NCI-H2196 treated with DMSO at 0.1 percent for 48 hours (cell line): Measurements from ENCODE around the gene GARNL3.

ENCODE experiments used
- DNase-seq: peaks from one replicate; lab custom pipeline; 2025; ENCODE audit not compliant: unreplicated experiment; lab: John Stamatoyannopoulos, UW

The GARNL3 gene

GRCh38 chr9:127309715-127310114 lies 45.1 kb downstream of the GARNL3 start:
- DNase-seq, result no peak

DNA sequence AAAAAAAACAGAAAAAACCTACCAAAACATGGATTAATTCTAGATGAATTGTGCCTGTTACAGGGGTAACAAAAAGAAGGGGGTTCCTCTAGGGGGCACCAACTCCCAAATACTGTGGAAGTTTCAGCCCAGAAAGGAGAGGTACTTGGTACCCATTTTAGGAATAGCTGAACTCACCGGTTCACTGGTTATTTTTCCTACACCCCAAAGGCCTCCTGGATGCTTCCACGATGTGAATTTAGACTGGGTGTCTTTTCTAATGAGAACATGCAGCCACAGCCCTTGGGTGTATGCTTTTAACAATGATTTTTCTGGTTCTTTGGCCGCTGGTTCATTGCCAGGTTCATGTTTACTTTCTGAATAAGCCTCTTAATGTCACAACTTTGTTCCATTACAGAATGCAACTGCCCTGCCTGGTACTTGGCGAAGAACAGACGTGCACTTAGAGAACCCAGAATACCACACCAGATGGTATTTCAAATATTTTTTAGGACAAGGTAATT lies 46.7 kb downstream of the GARNL3 start:
- peak; percentile 31 for DNase-seq

GRCh38 chr9:127313042-127313560 lies 48.5 kb downstream of the GARNL3 start:
- DNase-seq, result no peak

DNA sequence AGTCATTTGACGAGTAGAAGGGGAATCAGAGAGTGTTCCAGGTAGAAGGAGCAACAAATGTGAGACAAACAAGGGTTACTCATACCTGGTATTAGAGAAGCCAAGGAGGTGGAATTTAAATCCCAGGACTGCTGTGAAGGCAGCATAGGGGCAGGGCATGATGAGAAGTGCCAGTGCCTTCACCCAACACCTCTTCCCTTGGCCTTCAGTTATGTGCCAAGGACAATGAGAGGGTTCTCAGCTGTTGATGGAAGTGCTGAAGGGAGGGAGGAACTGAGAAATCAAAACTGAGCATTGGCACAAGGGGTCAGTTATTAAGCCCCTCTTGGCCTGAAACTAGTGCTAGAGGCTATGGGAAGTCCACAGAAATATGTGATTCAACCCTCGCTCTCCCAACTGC lies 50.3 kb downstream of the GARNL3 start:
- DNase-seq, result no peak

GRCh38 chr9:127316586-127317323 lies 52.2 kb downstream of the GARNL3 start:
- DNase-seq, result no peak

- DNase-seq, result no peak
Measured at GRCh38 chr9:127318651-127319167, 54.1 kb downstream of the GARNL3 start.

GRCh38 chr9:127319366-127320114 lies 55.0 kb downstream of the GARNL3 start:
- no peak for DNase-seq

- DNase-seq, result no peak
Measured at GRCh38 chr9:127320115-127320378, 55.5 kb downstream of the GARNL3 start.

DNA sequence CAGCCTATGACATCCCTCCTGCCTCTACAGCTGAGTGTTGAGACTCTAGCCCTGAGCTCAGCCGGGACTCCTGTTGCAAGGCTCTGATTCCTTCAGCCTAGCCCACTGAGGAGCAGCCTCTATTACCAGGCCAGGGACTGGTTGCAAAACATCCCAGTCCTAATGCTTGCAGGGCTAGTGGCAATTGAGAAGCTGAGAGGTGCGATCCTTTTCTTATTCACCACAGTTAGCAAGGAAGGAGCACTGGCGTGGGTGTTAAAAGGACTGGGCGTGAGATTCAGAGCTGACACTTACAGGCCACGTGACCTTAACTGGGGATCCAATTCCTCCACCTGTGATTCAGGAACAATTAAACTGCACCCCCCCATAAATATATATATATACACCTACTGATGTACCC lies 58.8 kb downstream of the GARNL3 start:
- no peak for DNase-seq

- no peak for DNase-seq
Measured at GRCh38 chr9:127330501-127330900, 65.9 kb downstream of the GARNL3 start.

DNA sequence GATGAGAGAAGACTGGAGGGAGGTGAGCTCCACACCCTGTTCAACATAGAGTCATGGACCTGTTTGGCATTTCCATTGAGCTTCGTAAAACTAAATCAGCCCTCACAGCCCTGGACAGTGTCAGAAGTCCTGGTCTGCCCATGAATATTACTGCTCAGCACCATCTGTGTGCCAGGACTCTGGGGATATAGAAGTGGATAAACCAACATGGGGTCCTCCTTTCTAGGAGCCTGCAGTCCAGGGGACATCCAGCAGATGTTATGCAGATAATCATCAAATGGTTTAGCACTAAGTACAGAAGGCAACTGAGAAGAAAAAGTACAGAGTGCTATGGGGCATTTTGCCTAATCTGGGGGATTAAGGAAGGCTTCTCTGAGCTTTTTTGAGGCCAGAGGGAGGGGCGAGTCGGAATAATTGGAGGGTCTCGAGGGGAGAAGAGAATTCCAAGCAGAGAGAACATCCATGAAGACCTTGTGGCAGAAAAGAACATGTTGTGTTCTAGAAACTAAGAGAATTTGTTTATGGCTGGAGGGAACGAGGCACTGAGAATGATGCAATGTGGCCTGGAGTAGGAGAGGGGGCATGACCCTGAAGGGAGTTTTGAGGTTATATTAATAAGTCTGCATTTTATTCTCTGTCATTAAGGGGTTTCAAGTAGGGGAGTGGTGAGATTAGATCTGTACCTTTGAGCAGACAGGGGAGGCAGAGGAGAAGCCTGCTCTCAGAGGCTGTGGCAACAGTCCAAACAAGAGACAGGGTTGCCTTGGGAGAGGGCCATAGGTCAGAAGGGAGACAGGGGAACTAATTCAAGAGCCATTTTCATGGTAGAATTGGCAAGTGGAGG lies 68.9 kb downstream of the GARNL3 start:
- DNase-seq, result peak; percentile 58

DNA sequence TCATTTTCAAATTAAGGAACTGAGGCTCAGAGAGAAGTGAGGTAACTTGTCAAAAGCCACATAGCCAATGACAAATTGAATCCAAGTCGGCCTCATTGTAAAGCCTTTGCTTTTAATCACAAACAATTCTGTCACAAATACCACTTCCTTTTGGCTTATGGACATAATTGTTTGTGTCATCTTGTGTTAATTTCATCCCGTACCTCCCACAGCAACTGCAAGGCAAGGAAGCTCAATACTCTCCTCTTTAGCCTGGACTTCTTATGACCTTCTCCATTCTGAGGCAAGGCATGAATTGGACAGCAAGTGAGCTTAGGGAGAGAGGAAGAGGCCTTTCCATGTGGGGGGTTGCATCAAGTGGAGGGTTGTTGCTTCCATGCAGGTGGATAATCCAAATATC lies 70.2 kb downstream of the GARNL3 start:
- no peak for DNase-seq

GRCh38 chr9:127336086-127336485 lies 71.5 kb downstream of the GARNL3 start:
- no peak for DNase-seq

DNA sequence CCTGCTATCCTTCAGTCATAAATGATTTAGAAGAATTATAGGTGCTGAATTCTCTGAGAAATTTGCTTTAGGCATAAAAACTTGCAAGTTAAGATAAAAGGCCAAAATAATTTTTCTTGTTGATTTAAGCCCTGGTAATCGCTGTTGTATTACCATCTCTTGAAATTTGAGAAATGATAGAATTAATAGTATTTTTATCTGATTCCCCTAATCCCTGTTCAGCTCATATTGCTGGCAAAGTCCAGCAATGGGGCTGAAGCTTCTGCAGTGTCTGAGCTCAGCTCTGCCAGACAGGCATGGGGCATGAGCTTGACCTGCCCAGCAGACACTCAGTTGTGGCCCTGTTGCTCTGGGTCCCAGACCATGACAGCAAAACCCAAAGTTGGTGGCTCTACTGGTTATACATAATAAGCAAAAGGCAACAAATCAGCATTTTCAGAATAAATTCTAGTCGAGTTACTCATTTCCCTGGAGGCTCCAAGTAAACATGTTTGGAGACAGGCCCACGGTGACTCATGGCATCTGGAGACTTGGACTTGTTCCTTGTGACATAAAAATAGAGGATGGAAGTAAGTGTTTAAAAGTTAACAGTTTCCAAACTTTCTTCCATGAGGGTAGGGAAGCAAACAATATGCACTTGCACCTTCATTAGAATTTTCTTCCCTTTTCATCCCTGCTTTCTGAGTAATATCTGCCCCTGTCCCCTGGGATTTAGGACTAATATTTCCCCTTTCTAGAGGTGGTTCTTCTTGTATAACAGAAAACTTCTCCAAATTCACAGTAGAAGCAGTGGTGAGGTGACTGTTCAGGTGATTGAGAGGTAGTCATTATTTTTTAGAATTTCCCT lies 72.2 kb downstream of the GARNL3 start:
- no peak for DNase-seq

DNA sequence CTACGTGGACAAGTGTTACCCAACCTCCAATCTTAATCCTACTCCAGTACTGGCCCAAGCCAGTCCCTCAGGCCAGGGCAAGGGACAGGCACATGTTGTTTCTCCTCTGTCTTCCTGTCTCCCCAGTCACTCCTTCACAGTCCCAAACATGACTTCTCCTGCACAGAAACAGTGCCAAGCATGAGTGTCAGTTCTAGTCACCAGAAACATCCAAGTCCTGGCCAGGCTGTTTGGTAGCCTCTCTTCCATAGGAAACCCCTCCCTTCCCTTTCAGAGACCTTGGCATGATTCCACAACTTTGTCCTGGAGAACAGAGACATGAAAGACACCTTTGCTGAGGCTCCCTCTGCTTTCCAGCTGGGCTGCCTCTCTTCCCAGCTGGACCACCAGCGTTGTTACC lies 76.1 kb downstream of the GARNL3 start:
- no peak for DNase-seq

DNA sequence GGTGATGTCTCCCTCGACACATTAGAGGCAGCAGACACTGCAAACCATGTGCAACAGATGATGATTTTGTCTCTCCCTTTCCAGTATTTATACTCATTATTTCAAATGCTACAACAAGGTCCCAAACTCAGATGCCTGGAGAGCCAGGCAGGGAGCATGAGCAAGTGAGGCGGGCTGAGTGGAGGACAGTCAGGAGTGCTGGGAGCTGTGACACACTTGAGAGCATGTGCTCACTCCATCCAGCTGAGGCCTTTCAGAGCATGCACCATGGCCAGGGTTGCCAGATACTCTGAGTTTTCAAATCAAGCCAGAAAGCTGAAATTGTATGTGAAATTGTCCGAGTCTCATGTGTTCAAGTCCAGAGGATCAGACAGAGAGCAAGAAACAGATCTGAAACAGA lies 76.6 kb downstream of the GARNL3 start:
- DNase-seq, result no peak

DNA sequence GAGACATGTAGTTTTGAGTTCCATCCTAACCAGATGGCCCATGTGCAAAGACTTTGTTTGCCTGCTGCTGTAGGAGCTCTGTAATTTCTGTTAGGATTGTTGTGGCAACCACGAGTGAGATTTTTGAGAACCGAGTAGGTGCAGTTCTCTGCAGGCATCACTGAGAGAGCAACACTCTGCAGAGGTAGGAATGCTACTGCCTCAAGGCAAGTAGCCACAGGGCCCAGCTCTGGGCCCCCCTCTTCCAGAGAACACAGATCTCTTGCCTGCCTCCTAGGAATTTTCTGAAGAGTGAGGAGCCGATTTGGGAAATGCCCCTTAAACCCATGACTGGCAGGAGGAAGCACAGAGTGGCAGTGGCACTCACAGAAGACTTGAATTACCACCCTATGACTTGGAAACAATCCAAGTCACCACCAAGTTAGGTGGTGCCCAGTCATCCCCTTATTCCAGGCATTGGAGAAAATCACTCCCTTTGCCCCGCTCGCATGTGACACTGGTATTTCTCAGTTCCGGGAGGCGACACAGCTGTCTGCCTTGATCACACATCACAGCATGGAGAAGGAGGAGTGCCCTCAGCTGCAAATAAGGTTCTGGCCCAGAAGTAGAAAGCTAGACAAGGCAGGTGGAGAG lies 79.9 kb downstream of the GARNL3 start:
- DNase-seq, result no peak

- DNase-seq, result no peak
Measured at GRCh38 chr9:127345566-127345965, 81.0 kb downstream of the GARNL3 start.

- DNase-seq, result no peak
Measured at GRCh38 chr9:127346584-127346983, 82.0 kb downstream of the GARNL3 start.
